Islet of Langerhans (tissue), 1 donor: Measurements from ENCODE around the gene GALNT10.
"Not testable (repeated sequence)": the region's sequence is repeated elsewhere in the genome, so short reads cannot be mapped to it uniquely, and the experiment has no call there.

Experiments
- FAIRE-seq: peaks from one replicate; lab custom pipeline; 2011; peaks lifted over from hg19 to GRCh38; lab: Jason Lieb, UNC

Gene GALNT10, protein sequence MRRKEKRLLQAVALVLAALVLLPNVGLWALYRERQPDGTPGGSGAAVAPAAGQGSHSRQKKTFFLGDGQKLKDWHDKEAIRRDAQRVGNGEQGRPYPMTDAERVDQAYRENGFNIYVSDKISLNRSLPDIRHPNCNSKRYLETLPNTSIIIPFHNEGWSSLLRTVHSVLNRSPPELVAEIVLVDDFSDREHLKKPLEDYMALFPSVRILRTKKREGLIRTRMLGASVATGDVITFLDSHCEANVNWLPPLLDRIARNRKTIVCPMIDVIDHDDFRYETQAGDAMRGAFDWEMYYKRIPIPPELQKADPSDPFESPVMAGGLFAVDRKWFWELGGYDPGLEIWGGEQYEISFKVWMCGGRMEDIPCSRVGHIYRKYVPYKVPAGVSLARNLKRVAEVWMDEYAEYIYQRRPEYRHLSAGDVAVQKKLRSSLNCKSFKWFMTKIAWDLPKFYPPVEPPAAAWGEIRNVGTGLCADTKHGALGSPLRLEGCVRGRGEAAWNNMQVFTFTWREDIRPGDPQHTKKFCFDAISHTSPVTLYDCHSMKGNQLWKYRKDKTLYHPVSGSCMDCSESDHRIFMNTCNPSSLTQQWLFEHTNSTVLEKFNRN

DNA sequence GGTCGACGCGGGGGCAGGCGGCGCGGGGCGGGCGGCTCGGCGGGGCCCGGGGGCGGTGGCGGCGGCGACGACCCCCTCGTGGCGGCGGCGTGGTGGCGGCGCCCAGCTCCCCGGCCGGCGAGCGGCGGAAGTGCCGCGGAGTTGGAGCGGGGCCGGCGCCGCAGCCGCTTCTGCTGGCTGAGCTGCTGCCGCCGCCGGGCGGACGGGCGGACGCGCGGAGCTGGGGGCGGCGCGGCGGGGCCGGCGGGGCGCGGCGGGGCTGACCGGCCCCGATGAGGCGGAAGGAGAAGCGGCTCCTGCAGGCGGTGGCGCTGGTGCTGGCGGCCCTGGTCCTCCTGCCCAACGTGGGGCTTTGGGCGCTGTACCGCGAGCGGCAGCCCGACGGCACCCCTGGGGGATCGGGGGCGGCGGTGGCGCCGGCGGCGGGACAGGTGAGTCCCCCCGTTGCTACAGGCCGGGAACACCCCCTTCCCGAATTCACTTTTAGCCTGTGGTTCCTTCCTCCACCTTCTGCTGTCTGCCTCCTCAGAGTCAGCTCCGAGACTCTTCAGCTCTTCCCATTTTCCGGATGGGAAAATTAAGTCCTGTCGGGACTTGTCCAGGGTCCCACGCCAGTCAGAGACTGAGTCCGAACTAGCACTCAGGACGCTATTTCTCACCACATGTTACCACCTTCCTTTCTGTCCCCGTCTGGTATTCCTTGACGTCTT, at the start of gene GALNT10:
Gene GALNT10, plus strand, starts transcription at position 139 of the 710 bp plus-strand sequence. Its CDS starts 134 bp downstream, at position 273.
- FAIRE-seq: no peak

DNA sequence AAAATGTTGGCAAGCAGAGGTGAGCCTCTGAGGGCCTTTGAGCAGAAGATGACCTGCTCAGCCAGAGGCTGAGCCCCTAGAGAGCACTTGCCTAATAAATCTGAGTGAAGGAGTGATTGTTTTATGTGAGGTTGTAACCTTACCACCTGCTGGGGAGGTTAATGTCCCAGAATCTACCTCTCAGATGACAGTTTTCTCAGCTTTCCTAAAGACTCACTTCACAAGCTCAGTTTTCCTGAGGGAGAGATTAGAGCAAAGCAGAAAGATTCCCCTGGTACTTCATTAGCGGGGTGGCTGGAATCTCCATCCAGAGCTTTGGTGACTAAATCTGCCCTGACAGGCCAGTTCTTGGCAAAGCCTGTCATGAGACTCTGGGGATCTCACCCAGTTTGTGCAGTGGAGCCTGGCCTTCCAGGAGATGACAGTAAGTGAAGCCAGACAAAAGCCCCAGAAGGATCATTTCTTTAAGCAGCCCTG, 48.8 kb upstream of the GALNT10 start:
- no peak for FAIRE-seq

DNA sequence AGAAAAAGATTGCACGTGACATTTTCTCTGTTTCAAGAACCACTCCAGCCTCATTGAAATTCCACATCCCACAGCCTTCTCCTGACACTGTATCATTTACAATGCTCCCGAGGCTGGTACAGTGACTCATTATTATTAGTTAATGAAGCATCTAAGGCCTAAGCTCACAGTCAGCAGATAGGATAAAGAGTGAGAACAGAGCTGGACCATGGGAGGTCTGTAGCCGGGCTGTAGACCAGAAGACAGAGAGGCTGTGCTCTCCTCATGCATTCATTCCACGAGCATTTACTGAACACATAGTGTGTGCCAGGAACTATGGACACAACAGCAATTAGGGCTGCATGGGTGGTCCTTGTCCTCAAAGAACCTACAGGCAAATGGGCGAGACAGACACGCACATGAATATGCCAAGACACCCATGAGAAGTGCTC, 47.3 kb upstream of the GALNT10 start:
- peak; percentile 77 for FAIRE-seq

DNA sequence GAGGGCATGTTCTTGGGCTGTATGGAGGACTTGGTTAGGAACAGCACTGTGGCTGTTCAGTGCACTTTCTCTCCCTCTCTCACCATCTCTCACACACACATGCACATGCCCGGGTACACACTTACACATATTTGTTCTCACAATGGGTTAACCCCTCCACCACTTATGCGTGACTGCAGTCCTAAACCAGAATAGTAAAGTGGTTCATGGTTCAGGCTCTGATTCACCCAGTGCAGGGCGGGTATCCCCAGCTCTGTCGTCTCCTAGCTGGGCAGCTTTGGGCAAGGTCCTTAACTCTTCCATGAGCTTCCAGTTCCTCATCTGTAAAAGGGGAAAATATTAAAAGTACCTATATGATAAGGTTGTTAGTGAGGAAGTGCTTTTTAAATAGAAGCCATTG, 45.3 kb upstream of the GALNT10 start:
- FAIRE-seq: no peak

DNA sequence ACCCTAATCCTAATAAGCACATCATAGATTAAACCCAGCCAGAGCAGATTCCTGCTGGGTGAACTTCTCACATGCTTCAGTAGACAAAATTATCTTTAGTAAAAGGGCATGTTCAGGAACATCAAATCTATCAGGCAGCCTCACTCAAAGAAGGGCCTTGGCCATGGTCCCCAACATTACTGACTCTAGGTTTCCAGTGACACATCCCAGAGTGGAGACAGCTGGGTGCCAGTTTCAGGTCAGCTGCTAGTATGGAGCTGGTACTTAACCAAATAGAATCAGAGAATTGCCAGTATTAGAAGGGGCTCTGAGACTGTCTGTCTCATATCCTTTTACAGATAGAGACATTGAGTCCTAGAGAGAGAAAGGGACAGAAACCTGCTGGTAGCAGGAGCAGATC, 44.1 kb upstream of the GALNT10 start:
- no peak for FAIRE-seq

DNA sequence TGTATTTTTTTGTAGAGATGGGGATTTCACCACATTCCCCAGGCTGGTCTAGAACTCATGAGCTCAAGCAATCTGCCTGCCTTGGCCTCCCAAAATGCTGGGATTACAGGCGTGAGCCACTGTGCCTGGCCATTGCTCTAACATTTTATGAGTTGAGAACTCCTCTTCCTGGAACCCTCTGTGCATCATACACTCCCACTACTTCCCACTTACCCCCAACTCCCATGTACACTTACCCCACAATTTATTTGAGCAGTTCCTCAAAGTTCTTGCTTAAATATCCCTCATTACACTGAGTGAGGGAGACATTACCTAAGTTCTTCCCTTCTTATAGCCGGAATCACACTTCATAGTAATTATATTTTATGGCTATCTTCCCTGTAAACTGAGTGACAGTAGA, 42.9 kb upstream of the GALNT10 start:
- no peak for FAIRE-seq

DNA sequence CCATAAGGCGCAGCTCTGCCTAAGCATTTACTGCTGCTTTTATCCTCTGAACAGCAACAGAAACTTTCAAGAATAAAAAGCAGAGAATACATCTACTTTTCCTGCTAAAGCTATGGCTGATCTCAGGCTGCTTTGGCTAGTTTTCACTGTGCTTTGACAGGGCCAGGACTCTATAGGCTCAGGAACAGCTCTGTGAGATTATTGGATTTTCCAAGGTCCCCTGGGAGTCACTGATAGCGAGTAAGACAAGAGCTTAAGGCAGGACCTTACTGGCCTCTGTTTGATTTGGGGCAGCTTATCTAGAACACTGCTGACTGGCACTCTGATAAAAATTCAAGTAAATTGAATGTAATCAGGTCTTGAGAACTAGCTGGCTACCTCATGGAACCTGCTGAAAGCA, 40.1 kb upstream of the GALNT10 start:
- not testable (repeated sequence) for FAIRE-seq

DNA sequence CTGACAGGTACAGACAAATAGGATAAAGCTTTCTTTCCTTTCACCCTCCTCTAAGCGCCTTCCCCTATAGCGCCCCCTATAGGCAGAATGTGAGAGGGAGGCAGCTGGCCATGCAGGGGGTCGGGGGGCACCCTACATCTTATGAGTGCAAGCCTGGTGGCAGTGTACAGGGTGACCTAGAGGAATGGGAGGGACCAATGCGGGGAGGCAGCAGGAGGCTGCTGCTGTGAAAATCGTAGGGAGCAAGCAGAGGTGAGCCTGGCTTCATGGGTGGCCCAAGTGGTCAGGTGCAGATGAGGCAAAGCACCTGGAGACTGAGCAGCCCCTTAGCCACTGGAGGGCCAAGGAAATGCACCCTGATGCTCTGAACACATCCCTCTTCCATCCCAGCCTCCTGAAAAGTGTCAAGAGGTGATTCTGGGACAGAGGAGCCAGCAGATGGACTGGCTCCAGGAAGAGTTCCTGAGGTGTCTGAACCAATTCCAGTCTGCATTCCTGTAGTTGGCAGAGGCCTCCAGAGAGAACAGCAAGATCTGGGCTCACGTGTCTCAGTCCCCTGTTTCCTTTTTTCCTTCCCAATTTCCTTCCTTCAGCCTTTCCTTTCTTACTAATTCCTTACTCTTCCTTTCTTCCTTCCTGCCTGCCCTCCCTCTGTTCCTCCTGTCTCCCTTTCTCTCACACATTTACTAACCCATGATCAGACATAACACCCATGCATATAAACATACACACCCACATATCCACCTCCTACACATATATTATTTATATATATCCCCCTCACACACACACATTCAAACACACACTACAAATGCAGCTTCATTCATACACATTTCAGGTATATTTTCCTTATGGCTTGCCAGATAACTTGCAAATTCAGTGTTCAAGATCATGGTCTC, 32.8 kb upstream of the GALNT10 start:
- no peak for FAIRE-seq

DNA sequence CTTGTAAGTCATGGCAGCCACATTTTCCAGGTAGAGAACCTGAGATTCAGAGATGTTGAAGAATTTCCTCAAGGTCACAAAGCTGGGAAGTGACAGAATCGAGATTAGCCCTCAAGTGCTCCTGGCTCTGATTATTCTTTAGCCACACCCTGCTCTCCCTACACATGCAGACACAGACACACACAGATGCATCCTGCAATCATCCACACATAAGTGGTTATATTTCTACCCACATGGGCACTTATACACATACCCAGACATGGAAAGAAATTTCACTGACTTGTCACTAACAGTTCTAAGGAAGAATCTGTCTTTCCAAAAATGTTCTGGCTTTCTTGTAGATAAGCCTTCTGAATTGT, 32.2 kb upstream of the GALNT10 start:
- no peak for FAIRE-seq

DNA sequence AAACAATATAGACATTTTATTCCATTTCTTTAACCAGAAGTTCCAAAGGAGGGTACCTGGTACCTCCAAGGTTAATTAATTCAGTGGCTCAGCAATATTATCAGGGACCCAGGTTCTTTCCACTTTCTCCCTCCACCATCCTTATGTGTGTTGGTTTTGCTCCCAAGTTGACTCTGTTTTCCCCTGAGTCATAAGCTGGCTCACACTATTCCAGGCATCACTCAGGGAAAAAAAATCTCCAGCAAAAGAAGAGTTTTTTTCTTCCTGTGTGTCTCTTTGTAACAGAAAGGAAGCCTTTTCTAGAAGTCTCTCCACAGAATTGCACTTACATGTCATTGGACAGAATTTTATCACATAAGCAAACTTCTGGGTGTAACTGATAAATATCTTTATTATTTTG, 31.2 kb upstream of the GALNT10 start:
- no peak for FAIRE-seq

DNA sequence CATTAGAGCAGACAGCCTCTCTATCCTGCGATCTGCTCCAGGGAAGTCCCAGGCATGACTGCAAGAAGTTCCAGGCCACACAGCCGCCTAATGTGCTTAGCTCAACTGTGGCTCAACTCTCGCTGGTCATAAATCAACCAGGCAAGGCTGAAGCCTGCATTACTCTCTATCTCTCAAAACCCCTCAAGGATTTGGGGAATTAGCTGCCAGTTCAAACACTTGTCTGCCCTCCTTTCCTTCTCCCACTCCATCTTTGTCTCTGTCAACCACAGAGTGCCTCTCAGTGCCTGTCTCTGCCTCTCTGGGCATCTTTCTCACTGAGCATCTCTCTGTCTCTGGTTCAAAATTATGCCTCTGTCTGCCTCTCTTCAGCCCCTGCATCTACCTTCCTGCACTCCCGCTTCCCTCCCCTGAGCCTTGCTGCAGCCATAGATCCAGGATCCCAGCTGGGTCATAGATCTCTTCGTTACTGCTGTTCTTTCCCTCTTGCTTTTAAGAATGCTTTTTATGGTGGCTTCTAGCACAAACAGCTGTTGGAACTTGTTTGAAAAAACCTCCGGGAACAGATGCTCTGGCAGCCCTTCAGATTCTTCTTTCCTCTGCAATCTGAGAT, 27.9 kb upstream of the GALNT10 start:
- no peak for FAIRE-seq

DNA sequence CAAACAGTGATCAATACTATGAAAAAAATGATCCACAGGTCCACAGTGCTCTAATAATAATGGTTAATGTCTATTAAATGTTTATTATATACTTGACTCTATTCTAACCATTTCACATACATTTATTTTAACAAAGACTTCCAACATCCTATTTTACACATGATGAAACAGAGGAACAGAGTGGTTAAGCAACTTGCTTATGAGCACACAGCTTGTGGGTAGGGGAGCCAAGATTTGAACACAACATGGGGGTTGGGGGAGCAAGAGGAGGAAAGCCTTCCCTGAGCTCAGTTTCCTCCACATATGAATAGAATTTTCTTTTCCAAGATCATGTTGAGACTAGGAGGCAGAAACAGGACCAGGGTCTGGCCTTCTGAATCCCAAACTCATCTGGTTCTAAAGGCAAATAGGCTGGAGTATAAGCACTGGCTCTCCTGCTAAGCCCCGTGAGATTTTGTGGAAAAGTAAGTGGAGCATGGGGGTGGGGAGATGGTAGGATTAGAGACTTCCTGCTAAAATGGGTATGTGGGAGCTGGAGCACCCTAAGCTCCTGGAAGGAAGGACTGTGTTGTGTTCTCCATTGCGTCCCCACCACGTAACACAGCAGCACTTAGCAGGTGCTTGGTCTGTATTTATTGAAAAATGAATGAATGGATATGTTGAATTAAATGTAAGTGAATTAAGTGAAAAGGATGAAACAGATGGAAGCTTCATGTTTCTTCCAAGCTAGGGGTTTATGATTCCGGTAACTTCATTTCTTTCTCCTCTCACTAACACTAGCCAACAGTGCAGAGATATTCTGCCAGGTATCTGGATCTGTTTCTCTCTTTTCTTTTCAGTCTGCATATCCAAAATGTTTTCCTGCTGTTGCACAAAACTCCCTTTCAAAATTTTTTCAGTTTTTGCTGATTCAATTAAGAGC, 26.9 kb upstream of the GALNT10 start:
- no peak for FAIRE-seq

DNA sequence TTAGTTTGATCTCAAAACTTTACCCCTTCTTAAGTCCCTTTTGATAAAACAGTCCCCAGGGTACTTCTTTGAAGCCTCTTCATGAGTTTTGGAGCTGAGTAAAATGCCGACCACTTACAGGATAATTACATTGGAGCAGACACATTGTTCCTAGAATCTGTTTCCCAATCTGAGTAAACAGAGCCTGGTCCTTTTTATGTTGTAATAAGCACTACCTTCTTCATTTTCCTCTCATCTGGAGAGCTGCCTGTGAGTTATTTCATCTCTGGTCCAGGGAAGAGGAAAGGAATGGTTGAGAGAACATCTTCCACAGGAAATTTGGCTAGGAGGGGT, 26.3 kb upstream of the GALNT10 start:
- no peak for FAIRE-seq

DNA sequence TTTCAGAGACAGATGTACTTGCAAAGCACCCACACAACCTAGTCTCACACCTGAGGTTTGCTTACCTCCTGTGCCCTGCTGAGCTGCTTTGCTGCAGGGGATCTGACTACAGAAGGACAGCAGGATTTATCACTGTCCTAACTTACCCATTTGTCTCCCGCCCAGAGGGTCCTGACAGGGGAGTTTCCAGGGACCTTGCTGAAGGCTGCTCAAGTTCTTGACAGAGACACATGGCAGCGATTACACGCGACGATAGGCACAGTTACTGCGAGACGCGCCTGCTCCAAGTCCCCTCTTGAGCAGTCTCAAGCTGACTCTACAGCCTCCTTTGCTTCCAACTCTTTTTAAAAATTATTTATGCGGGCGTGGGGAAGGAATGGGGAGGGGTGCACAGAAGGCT, 24.6 kb upstream of the GALNT10 start:
- no peak for FAIRE-seq

DNA sequence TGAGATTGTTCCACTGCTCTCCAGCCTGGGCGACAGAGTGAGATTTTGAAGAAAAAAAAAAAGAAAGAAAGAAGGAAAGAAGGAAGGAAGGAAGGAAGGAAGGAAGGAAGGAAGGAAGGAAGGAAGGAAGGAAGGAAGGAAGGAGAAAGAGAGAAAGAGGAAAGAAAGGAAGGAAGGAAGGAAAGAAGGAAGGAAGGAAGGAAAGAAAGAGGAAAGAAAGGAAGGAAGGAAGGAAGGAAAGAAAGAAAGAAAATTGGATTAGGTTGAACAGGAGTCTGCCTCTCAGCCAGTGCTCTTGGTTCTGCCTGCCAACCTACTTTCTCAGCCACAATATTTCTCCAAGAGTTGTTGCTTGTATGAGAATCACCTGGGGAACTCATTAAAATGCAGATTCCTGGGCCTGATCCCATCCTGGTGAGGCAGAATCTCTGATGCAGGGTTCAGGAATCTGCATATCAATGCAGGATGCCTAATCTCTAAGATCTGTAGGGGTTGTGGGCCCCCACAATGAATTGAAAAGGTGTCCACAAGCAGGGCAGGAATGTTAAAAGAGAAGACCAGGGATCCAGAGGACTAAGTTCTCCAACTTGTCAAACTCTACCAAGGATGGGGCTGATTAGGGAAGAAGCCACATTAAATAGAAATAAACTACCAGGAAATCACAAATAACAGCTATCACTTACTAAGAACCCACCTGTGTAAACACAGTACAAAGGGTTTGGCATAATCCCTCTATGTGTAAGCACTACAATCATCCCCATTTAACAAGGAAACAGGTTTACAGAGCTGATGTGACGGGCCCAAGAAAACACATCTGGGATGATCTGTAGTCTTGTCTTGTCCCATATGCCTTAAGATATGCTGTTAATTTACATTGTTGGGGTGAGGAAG, 23.4 kb upstream of the GALNT10 start:
- no peak for FAIRE-seq

DNA sequence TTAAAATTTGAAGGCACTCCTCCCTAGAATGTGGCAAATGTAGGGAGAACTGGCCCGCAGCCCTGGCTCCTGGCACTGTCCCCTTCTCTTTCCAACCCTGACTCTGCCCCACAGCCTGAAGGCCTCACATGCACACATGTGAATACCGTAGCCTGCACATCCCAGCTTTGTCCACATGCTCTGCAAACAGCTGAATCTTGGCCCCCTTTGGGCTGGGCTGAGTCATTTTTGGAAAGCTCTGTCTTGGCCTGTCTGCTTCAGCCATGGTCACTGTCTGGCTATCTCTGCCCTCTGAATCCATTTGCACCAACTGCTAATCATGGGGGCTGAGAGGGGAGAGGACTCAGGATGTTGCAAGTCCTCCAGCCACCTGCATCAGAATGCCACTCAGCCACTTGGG, 22.1 kb upstream of the GALNT10 start:
- no peak for FAIRE-seq

DNA sequence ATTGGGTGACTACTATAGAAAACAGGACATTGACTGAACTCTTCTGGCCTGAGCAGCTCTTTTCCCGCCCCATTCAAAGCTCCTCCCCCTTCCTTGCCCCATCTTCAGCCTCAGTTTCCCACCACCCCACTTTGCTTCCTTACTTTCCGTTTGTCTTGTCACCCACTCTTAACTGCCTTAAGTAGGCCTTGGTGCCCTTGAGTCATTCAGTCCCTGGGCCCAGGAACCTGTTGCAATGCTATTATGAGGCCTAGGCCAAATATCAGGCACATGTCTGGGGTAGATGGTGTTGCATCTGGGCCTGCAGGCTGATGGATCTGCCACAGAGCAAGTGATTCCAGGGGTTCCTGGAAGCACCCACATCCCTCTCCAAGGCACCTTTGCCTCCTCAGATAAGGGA, 17.7 kb upstream of the GALNT10 start:
- FAIRE-seq: no peak

DNA sequence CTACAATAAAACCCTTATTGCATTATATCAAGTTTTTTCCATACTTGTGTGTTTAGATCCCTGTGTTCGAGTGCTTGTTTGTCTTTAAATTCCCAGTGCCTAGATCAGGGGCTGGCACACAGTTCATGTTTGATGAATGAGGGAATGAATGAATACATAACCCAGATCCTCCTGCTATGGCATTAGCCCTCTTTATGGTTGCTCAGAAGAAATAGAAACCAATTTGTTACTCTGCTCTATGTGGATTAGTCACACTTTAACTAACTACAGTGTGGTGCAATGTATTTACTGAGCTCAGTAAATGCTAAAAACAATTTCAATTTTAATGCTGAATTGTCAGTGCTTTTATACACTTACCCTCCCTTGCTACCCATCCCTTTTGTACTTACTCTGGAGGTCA, 16.4 kb upstream of the GALNT10 start:
- no peak for FAIRE-seq

DNA sequence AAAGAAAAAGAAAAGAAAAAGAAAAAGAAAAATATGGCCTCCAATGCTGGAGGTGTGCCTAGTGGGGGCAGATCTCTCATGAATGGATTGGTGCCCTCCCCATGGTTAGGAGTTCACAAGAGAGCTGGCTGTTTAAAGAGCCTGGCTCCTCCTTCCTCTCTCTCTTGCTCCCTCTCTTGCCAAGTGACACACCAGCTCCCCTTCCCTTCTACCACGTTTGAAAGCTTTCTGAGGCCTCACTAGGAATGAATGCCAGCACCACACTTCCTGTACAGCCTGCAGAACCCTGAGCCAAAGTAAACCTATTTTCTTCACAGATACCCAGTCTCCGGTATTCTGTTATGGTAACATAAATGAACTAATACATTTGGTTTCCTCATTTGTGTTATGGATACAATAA, 14.4 kb upstream of the GALNT10 start:
- FAIRE-seq: no peak

DNA sequence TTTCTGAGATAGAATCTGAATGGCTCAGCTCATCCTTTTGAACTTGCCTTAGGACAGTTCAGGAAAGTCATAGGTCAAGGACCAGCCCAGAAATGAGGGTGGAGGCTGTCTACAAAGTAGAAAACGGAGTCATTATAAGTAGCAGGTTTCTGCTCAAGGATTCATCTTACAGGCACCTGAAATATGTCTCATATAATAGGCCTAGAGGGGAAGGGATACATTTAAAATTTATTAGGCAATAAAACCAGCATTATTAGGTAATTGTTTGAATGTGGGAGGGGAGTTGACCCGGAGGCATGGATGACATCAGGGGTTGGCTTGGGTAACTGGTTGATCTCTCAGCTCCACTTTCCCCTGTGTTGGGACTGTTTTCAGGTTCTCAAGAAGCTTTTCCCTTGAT, 11.9 kb upstream of the GALNT10 start:
- FAIRE-seq: no peak
